Calu3 (cell line): ENCODE results near the gene RPN1. TPM values are rescaled to one million over a fixed set of nuclear protein-coding genes. Genes with fewer than 3 reads are reported as not detected.

ENCODE experiments used
- BruUV-seq: library from RNA; stranded (reverse); fragments of 400-500 nt; replicated peaks from 2 replicates; lab custom pipeline; 2021; lab: Mats Ljungman, UMichigan
- CTCF ChIA-PET: fragments of 300-600 bp; sonication (Branson Sonifier 250); formaldehyde crosslinking; loops from one replicate; lab custom pipeline; 2022; ENCODE audit warnings: antibody characterized with exemption; lab: Charles Lee
- DNase-seq: peaks from one replicate; pipeline ENCODE4 v3.0.0; 2022
- H3K27ac Mint-ChIP-seq: one replicate; pipeline ENCODE4 v1.8.0; 2022; ENCODE audit warnings: mixed read lengths; ENCODE audit not compliant: unreplicated experiment
- H3K27me3 Mint-ChIP-seq: one replicate; pipeline ENCODE4 v1.8.0; 2022; ENCODE audit warnings: mixed read lengths; ENCODE audit not compliant: unreplicated experiment
- H3K36me3 Mint-ChIP-seq: one replicate; pipeline ENCODE4 v1.8.0; 2022; ENCODE audit warnings: mild to moderate bottlenecking, moderate library complexity, mixed read lengths; ENCODE audit not compliant: insufficient read depth, unreplicated experiment
- H3K4me1 Mint-ChIP-seq: one replicate; pipeline ENCODE4 v1.8.0; 2022; ENCODE audit warnings: mild to moderate bottlenecking, low read depth, mixed read lengths; ENCODE audit not compliant: unreplicated experiment
- H3K4me3 Mint-ChIP-seq: one replicate; pipeline ENCODE4 v1.8.0; 2022; ENCODE audit warnings: mild to moderate bottlenecking, low read depth, moderate library complexity, mixed read lengths; ENCODE audit not compliant: unreplicated experiment
- H3K9me3 Mint-ChIP-seq: one replicate; pipeline ENCODE4 v1.8.0; 2022; ENCODE audit warnings: low read depth, mixed read lengths; ENCODE audit not compliant: unreplicated experiment
- CTCF ChIP-seq: fragments of 200-600 bp; IDR thresholded peaks from one replicate; pipeline ENCODE4 v1.8.0; 2022; ENCODE audit warnings: antibody characterized with exemption; ENCODE audit not compliant: unreplicated experiment
- intact Hi-C: fragments of 100-400 bp; cut with micrococcal nuclease; formaldehyde crosslinking; loops from one replicate; pipeline ENCODE4 v1.10.0; 2022; ENCODE audit not compliant: unreplicated experiment
- total RNA-seq: library from RNA; stranded (reverse); gene quantifications from 2 replicates; pipeline ENCODE4 v1.2.3, GENCODE V29; 2022

RPN1 gene
- total RNA-seq, 1 experiment from 2014 or later = 474 TPM

DNA sequence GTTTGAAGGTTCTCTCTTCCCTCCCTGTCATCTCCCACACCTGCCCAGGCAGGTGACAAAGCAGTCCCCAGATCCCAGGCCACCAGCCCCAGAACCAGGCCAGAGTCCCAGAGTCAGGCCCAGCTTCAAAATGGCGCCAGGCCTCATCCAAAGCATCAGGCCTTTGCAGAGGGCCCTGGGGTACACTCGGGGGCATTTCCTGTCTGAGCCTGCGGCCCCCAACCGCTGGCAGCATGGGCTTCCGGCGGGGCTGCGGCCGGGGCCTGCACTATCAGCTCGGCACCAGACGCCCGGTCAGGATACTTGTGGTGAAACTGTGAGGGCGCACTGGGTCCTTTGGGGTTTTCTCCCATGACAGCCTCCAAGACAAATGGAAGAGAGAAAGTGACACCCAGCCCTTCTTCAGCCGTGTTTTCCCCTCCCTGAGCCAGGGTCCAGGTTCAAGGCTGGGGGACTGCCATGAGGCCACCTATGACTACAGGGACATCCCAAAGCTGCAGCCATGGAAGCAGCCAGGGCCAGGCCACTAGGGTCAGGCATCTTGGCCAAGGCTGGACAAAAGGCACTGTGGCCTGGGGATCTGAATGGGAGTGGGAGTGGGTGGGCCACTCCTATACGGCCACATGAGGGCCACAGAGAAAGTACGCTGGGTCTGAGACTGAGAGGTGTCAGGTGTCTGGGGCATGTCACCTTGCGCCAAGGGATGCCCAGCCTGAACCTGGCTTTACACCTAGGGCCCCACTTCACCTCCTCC lies 33.9 kb downstream of the RPN1 start:
- peak overlapping the region; percentile 86 for H3K4me3 Mint-ChIP-seq
- no TSS peak for BruUV-seq
- no peak for DNase-seq
- H3K36me3 Mint-ChIP-seq = peaks cover 85% of the 10 kb centered on the region
- no peak for TF ChIP-seq CTCF
- CTCF ChIA-PET = interaction anchor here (1.0 to 1.5 kb wide), 2 partner anchors 178 to 229 kb away, joined by 3 to 9 read pairs; no protein-coding TSS in a partner anchor
- H3K27ac Mint-ChIP-seq = no peak overlapping the region
- H3K4me1 Mint-ChIP-seq = peaks cover 28% of the 10 kb centered on the region
- H3K9me3 Mint-ChIP-seq = no peaks in the 10 kb centered on the region
- intact Hi-C loops = no loop called here
- H3K27me3 Mint-ChIP-seq = no peaks in the 10 kb centered on the region

- intact Hi-C loops = no loop called here
- Mint-ChIP-seq H3K27ac (no peak overlapping the region), H3K36me3 (peaks cover 69% of the 10 kb centered on the region), H3K4me3 (no peak overlapping the region), H3K4me1 (peaks cover 18% of the 10 kb centered on the region), H3K27me3 (no peaks in the 10 kb centered on the region), H3K9me3 (no peaks in the 10 kb centered on the region)
- BruUV-seq = no TSS peak
- TF ChIP-seq CTCF = no peak
- no peak for DNase-seq
- CTCF ChIA-PET = interaction anchor here (1.5 kb wide), 1 partner anchor 66 kb away, joined by 4 read pairs; no protein-coding TSS in a partner anchor
These were observed 36.5 kb downstream of the RPN1 start for GRCh38 chr3:128614076-128614475.

DNA sequence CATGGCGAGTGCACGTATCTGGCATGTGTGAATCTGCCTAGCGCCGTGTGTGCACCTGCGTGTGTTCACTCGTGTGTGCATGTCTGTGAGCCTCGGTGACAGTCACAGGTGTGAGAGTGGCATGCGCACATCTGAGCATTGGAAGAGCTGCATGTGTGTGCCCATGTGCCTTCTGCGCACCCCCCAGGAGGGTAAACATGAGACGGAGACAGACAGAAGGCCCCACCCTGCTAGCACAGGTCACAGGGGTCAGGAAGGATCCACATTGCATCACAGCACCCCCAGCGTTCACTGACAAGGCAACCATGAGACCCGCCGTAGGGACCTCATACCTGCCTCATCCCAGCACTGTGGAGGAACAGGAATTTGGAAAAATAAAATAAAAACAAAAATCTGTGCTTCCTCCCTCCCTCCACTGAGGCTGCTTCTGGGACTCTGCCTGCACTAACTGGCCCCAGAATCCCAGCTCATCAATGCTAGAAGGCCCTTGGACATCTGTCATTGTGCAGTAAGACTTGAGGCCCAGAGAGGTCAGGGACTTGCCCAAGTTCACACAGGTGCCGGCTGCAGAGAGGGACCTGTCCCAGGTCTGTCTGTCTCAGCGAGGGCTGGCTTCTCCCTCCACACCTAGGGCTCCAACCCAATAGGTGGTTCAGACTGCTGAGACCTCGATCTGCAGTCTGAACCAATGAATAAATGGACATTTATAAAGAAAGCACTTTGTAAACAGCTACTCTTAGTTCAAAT lies 37.4 kb downstream of the RPN1 start:
- no TSS peak for BruUV-seq
- H3K4me3 Mint-ChIP-seq = no peak overlapping the region
- intact Hi-C loops = no loop called here
- no peak for DNase-seq
- no peaks in the 10 kb centered on the region for H3K27me3 Mint-ChIP-seq
- no peak for TF ChIP-seq CTCF
- peaks cover 63% of the 10 kb centered on the region for H3K36me3 Mint-ChIP-seq
- CTCF ChIA-PET = interaction anchor here (0.6 to 1.5 kb wide), 2 partner anchors 67 to 353 kb away, joined by 3 to 4 read pairs; no protein-coding TSS in a partner anchor
- H3K9me3 Mint-ChIP-seq = no peaks in the 10 kb centered on the region
- H3K27ac Mint-ChIP-seq = no peak overlapping the region
- H3K4me1 Mint-ChIP-seq = peaks cover 10% of the 10 kb centered on the region

GRCh38 chr3:128610451-128611070 lies 40.1 kb downstream of the RPN1 start:
- H3K4me3 Mint-ChIP-seq = no peak overlapping the region
- no peaks in the 10 kb centered on the region for H3K27me3 Mint-ChIP-seq
- H3K27ac Mint-ChIP-seq = no peak overlapping the region
- peaks cover 38% of the 10 kb centered on the region for H3K36me3 Mint-ChIP-seq
- no peak for TF ChIP-seq CTCF
- no peaks in the 10 kb centered on the region for H3K9me3 Mint-ChIP-seq
- no TSS peak for BruUV-seq
- CTCF ChIA-PET = no interaction called here
- no peaks in the 10 kb centered on the region for H3K4me1 Mint-ChIP-seq
- intact Hi-C loops = no loop called here
- no peak for DNase-seq
